Measurements from ENCODE around the gene C6orf15.

DNA sequence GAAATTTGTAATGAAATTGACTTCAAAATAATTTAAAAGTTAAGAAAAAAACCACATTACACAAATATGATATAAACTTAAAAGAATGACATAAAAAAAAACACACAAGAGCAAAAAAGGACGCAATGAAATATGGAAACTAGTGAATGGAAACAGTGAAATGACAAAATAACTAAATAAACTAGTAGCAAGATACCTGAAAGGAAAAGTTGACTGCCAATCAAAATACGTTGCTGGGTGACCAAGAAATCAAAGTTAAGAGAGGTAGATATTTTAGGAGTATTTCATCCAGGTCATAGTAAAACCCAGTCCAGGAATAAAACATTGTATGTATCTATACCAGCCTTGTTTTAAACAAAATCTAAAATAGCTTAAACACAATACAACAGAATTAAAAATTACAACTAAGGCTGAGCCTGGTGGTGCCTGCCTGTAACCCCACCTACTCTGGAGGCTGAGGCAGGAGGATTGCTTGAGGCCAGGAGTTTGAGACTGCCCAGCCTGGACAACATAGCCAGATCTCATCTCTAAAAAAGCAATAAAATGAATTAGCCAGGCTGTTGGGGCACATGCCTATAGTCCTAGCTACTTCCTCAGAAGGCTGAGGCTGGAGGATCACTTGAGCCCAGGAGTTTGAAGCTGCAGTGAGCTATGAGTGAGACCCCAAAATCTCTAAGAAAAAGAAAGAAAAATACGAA is 22.0 kb downstream of the C6orf15 start:
- TF ChIP-seq CTCF (IDR thresholded peaks at IDR 0.05; ENCODE audit: low read length), result no peak
- TF ChIP-seq EZH2 (IDR thresholded peaks at IDR 0.05; ENCODE audit: borderline replicate concordance, low read length), result no peak
